GM12891 (cell line): ENCODE measurements around the gene RIMS4.

Source experiments
- PAX5 ChIP-seq: IDR thresholded peaks from 2 replicates; pipeline ENCODE4 v1.6.1; 2011; ENCODE audit warnings: low read length, moderate library complexity, mild to moderate bottlenecking; ENCODE audit not compliant: insufficient read depth, severe bottlenecking
- POLR2AphosphoS5 ChIP-seq: IDR thresholded peaks from 2 replicates; pipeline ENCODE4 v1.6.1; 2011; ENCODE audit warnings: low read depth, low read length, control low read depth

GRCh38 chr20:44835116-44835515 lies 24.8 kb upstream of the RIMS4 start:
- TF ChIP-seq PAX5 (no peak), POLR2AphosphoS5 (no peak)
